HG03135 (cell line): ENCODE data around the gene C16orf95.
A peak's percentile ranks its signal among the peaks of the same experiment; 100 is the strongest.

Source experiments
- ATAC-seq: cut with Tn5 transposase; IDR thresholded peaks from one replicate; pipeline ENCODE4 v1.9.1; 2021; ENCODE audit warnings: mild to moderate bottlenecking, moderate library complexity; ENCODE audit not compliant: unreplicated experiment

Gene C16orf95

GRCh38 chr16:87319997-87320491 is 2.9 kb upstream of the C16orf95 start:
- no peak for ATAC-seq

DNA sequence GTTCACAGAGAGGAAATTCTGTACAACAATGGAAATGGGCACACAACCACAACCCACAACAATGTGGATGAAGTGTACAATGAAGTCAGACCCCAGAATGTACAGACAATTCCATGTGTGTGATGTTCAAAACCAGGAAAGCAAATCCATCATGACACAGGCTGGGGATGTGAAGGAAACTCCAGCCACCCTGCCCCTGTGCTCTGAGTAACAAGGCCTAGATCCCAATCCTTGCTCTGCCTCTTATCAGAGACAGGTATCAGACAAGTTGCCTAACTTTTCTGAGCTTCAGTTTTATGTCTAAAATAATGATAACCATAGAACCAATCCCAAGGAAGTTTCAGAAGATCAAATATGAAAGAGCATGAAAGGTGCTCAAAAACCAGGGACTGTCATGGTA is 1.8 kb upstream of the C16orf95 start:
- no peak for ATAC-seq

DNA sequence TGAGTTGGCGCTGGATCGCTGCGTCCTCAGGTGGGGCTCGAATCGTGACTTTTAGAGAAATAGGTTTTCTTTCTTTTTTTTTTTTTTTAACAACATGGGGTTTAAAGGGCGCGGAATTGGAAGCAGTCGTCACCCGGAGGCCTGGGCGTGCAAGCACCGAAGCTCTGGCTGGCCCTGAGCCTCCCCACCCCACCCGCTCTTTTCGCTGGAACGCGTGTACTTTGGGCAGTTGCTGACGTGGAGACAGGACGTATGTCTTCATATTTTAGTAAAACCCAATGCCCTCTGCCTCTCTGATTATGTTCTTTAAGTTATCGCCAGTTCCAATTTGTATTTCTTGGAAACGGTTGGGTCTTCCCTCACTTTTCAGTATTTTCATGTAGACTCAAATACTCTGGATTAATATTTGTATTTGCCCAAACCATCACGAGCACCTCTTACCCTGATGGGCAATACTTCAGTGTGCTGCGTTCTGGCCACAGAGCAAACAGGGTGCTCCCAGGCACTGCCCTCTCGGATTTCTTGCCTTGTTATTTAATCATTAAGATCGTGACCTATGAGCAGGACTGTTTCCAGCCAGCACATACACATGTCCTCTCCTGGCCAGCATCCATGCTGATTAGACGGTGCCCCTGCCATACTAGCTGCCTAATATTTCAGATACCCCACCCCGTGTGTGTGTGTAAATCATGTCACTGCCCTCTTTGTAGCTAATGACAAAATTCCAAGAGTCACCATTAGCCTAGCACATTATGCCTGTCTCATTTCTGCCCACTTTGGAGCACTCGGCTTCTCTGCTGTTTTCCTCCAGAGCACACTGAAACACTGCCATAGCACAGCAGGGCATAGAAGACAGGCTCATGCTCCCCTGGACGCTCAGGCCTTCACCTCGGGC is 805 bp upstream of the C16orf95 start:
- ATAC-seq, result peak; percentile 37

- no peak for ATAC-seq
Measured at GRCh38 chr16:87316450-87316922, 706 bp downstream of the C16orf95 start.

GRCh38 chr16:87314990-87315420 is 2.2 kb downstream of the C16orf95 start:
- ATAC-seq, result no peak

- no peak for ATAC-seq
Measured at GRCh38 chr16:87312008-87312407, 5.2 kb downstream of the C16orf95 start.

GRCh38 chr16:87311387-87311786 is 5.8 kb downstream of the C16orf95 start:
- no peak for ATAC-seq

DNA sequence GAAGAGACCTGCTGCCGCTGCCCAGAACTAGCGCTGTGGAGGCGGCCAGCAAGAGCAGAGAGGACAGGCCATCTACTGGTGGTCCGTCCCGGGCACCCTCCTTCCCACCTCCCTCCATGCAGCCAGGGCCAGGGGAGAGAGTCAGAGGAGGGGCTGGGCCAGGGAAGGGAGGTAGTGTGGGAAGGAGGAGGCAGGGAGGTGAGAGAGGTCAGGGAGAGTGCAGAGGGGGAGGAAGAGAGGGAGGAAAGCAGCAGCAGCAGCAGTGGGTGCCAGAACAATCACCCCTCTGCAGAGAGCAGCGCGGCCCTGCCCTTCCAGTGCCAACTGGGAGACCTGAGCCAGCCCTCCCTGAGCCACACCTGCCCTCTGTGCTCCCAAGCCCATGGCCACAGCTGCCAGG is 6.6 kb downstream of the C16orf95 start:
- no peak for ATAC-seq

DNA sequence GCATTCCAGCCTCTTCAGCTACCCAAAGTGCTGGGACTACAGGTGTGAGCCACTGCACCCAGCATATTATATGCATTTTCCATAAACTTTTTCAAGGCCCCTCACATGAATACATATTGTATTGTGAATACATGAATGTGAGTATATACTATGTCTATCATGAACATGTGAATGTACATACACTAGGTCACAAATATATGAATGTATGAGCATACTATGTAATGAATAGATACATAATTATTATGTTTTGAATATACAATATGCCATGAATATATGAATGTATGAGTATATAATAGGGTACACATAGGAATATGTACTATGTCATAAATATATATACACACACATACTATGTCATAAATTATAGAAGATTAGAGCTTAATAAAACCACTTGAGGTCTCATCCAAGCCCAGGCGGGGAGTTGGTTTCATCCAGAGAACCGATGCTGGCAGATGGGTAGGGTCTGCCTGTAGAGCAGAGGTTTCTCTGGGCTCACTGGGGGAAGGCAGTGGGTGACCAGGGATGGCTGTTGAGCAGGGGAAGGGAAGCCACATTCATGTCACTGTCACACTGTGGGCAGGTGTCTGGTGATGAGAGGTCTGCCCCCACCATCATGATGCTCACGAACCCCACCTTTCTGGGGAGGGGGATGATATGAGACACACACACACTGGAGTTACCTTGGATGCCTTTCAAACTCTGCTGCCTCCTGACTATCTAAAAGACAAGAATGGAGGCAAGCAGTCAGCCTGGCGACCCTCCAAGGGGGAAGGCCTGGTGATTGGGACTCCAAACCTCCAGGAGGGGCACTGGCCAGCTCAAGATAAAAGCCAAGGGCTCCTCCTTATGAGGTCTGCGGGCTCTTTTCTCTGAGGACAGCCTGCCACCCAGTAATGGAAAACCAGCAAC is 7.3 kb downstream of the C16orf95 start:
- ATAC-seq, result no peak

GRCh38 chr16:87308826-87309225 is 8.4 kb downstream of the C16orf95 start:
- no peak for ATAC-seq

DNA sequence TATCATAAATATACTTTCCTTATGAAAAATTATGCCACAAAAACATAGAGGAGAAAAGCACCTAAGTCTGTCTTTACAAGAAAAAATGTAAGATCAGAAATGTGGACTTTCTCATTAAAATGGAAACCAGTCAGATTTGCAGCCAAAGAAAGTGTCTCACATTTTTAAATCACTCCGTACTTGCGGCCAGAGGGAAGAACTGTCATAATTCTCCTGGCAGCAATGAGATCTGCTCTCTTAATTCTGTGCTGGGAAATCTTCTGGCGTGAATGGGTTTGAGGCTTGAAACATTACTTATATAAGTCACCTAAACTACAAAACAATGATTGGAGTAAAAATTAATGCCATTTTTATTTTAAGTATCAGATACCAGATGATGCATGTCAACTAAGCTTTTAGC is 10.7 kb downstream of the C16orf95 start:
- no peak for ATAC-seq

- ATAC-seq, result no peak
Measured at GRCh38 chr16:87305505-87306391, 11.4 kb downstream of the C16orf95 start.

DNA sequence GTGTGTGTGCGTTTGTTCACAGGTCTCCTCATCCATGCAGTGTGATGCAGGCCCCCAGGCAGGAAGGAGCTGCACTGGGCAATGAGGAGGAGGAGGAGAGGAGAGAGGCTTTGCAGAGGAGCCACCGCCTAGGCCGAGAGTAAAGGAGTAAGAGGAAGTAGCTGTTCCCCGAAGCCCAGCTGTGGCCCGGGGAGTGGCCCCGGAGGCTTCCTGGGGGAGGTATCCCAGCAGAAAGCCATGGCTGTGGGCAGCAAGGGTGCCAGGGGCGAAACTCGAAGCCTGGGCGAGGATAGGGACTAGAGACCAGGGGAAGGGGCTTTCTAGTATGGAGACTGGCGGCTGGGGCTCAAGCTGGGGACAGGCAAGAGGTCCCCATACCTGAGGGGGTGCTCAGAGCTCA is 12.2 kb downstream of the C16orf95 start:
- ATAC-seq, result no peak

- no peak for ATAC-seq
Measured at GRCh38 chr16:87303962-87304521, 13.2 kb downstream of the C16orf95 start.

DNA sequence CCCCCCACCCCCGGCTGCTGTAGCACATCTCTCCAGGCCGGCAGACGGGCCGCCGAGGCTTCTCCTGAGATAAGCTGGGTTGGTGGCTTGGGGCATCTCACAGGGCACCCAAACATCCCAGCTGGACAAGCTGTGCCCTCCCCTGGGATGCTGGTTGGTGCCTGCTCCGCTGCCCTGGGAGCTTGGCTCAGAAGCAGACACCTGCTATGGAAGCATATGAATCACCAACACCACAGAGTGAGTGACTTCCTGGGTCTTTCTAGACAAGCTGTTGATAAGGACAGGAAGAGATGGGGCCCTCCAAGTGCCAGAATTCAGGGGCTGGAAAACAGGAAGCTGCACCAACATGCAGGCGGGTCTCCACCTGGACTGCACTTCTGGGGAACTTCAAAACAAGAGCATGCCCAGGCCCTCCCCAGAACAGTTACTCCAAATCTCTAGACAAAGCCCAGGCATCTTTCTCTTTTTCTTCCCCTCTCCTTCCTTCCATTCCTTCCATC is 13.7 kb downstream of the C16orf95 start:
- ATAC-seq, result no peak

DNA sequence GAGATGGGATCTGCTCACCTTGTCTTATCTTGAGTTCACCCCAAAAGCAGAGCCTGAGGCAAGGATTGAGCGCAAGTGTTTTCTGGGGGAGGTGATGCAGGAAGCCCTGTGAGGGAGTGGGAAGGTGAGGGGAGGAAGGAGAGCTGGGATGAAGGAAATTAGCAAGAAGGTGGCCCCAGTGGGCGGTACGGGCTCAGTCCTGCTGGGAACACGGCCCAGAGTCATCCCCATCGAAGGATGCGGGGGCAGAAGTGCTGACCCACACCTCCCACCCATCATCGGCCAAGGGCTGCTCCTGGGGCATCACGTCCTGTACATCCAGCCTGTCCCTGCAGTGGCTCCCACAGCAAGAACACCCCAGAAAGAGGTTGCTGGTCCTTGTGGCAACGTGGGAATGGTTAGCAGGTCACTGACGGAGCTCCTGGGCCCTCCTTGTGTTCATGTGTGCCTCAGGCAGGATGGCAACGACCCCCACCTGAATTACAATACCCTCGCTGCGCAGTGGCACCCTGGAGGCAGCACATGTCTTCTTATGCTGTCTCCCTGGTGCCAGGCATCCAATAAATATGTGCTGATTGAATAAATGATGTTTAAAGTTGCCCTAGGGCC is 18.2 kb downstream of the C16orf95 start:
- ATAC-seq, result no peak

- ATAC-seq, result no peak
Measured at GRCh38 chr16:87297918-87298631, 19.1 kb downstream of the C16orf95 start.

DNA sequence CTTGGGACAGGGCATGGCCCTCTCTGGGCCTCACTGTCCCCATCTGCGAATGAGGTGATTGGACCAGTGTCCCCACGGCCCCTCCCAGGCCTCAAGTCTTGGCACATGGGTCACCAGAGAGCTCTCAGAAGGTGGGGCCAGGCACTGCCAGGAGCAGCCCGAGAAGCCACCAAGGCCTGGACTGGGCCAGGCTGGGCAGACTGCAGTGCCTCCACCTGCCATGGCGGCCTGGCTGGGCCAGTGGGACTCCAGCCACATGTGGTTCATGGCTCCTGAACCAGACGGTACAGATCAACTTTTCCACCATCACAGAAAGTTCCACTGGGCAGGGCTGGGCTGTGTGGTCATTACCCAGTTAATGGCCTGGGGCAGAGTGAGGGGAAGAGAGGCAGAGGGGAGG is 19.8 kb downstream of the C16orf95 start:
- ATAC-seq, result no peak
